Central memory CD8-positive, alpha-beta T cell (primary cell): Measurements from ENCODE around the gene CPLX4.

Experiments
- ATAC-seq: fragments of 150-1000 bp; cut with Tn5 transposase; replicated peaks from 2 replicates; pipeline ENCODE4 v1.10.0; 2022; ENCODE audit warnings: mild to moderate bottlenecking, moderate FRiP score, moderate number of reproducible peaks; ENCODE audit not compliant: poor library complexity, severe bottlenecking; ENCODE audit errors: extremely low read depth
- DNase-seq, 2 donors: peaks; one replicate each; pipeline ENCODE4 v3.0.0; 2021; ENCODE audit warnings: low spot score in 2 of 2
- H3K27ac Mint-ChIP-seq: one replicate; pipeline ENCODE4 v1.8.0; 2022; ENCODE audit warnings: low read depth, mild to moderate bottlenecking, moderate library complexity, mixed read lengths
- H3K27me3 Mint-ChIP-seq: one replicate; pipeline ENCODE4 v1.8.0; 2022; ENCODE audit warnings: mixed read lengths
- H3K36me3 Mint-ChIP-seq: one replicate; pipeline ENCODE4 v1.8.0; 2022; ENCODE audit warnings: mild to moderate bottlenecking, moderate library complexity, mixed read lengths; ENCODE audit not compliant: insufficient read depth
- H3K4me1 Mint-ChIP-seq: one replicate; pipeline ENCODE4 v1.8.0; 2022; ENCODE audit warnings: mixed read lengths
- H3K4me3 Mint-ChIP-seq: one replicate; pipeline ENCODE4 v1.8.0; 2022; ENCODE audit warnings: mild to moderate bottlenecking, moderate library complexity, mixed read lengths
- H3K9me3 Mint-ChIP-seq: one replicate; pipeline ENCODE4 v1.8.0; 2022; ENCODE audit warnings: mixed read lengths

The CPLX4 gene

DNA sequence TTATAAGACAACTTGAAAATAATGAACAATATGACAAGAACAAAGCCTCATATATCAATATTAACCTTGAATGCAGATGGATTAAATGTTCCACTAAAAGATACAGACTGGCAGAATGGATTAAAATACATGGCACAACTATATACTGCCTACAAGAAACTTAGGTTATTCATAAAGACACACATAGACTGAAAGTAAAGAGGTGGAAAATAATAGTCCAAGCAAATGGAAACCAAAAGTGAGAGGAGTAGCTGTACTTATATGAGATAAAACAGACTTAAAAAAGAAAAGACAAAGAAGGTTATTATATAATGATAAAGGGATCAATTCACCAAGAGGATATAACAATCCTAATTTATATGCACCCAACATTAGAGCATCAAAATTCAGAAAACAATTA lies 22.4 kb upstream of the CPLX4 start:
- peaks cover 54% of the 10 kb centered on the region for H3K36me3 Mint-ChIP-seq
- no peak for DNase-seq
- peaks cover 10% of the 10 kb centered on the region for H3K9me3 Mint-ChIP-seq
- H3K4me3 Mint-ChIP-seq, result no peak overlapping the region
- H3K27me3 Mint-ChIP-seq, result no peaks in the 10 kb centered on the region
- H3K4me1 Mint-ChIP-seq, result peaks cover 30% of the 10 kb centered on the region
- ATAC-seq, result no peak
- no peak overlapping the region for H3K27ac Mint-ChIP-seq

GRCh38 chr18:59340312-59340711 lies 21.9 kb upstream of the CPLX4 start:
- H3K27me3 Mint-ChIP-seq, result no peaks in the 10 kb centered on the region
- H3K4me3 Mint-ChIP-seq, result no peak overlapping the region
- no peak for DNase-seq
- no peak overlapping the region for H3K27ac Mint-ChIP-seq
- H3K36me3 Mint-ChIP-seq, result peaks cover 49% of the 10 kb centered on the region
- no peak for ATAC-seq
- peaks cover 30% of the 10 kb centered on the region for H3K4me1 Mint-ChIP-seq
- peaks cover 10% of the 10 kb centered on the region for H3K9me3 Mint-ChIP-seq

- Mint-ChIP-seq H3K9me3 (no peaks in the 10 kb centered on the region), H3K27ac (no peak overlapping the region), H3K4me3 (no peak overlapping the region), H3K4me1 (peaks cover 5% of the 10 kb centered on the region), H3K36me3 (peaks cover 44% of the 10 kb centered on the region), H3K27me3 (no peaks in the 10 kb centered on the region)
- ATAC-seq, result no peak
- no peak for DNase-seq
These were observed 14.5 kb upstream of the CPLX4 start for GRCh38 chr18:59332986-59333385.

DNA sequence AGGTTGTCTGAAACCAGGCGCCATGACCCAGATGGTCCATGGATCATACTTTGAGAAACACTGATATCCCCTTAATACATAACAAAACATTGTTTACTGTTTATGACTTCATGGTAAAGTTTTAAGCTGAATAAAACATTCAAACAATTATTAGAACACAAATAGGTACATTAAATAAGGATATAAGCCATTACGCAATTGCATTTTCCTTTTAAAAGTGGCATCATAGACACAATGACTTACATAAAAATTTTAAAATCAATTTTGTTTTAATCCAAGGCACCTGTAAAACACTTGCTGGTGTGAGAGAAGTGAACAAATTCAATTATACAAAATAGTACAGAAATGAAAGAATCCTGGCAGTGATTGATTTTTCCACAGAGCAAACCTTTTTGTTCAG lies 10.2 kb upstream of the CPLX4 start:
- Mint-ChIP-seq H3K9me3 (no peaks in the 10 kb centered on the region), H3K4me3 (no peak overlapping the region), H3K36me3 (peaks cover 31% of the 10 kb centered on the region), H3K27ac (no peak overlapping the region), H3K4me1 (peaks cover 5% of the 10 kb centered on the region), H3K27me3 (no peaks in the 10 kb centered on the region)
- no peak for DNase-seq
- ATAC-seq, result no peak

- no peak overlapping the region for H3K4me3 Mint-ChIP-seq
- no peaks in the 10 kb centered on the region for H3K9me3 Mint-ChIP-seq
- no peaks in the 10 kb centered on the region for H3K4me1 Mint-ChIP-seq
- H3K27me3 Mint-ChIP-seq, result peaks cover 2% of the 10 kb centered on the region
- no peak for DNase-seq
- ATAC-seq, result no peak
- H3K36me3 Mint-ChIP-seq, result peaks cover 17% of the 10 kb centered on the region
- no peak overlapping the region for H3K27ac Mint-ChIP-seq
These were observed 7.5 kb upstream of the CPLX4 start for GRCh38 chr18:59325965-59326364.

GRCh38 chr18:59324623-59324971 lies 6.1 kb upstream of the CPLX4 start:
- Mint-ChIP-seq H3K27me3 (peaks cover 11% of the 10 kb centered on the region), H3K4me3 (no peak overlapping the region), H3K4me1 (no peaks in the 10 kb centered on the region), H3K36me3 (peaks cover 17% of the 10 kb centered on the region), H3K27ac (no peak overlapping the region), H3K9me3 (no peaks in the 10 kb centered on the region)
- DNase-seq (no peak), ATAC-seq (no peak)

DNA sequence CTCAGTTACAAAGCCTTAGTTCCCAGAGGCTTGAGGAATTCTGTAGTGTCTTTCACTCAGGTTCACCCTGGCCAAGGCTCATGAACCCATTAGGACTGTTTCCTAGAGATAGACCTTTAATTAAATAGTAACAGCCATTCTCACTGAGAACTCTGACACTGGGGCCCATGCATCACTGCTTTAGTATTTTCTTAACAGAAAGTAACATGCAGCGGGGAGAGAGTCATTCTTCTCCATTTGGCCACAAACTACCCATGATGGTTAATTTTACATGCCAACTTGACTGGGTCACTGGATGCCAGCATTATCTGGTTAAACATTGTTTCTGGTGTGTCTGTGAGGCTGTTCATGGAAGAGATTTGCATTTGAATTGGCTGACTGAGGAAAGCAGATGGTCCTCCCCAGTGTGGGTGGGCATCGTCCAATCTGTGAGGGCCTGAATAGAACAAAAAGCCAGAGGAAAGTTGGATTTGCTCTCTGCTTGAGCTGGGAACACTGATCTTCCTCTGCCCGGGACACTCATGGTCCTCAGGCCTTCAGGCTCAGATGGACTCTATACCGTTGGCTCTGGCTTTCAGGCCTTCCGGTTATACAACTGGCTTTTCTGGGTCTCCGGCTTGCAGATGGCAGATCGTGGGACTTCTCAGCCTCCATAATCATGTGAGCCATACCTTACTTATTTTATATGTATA lies 5.6 kb upstream of the CPLX4 start:
- Mint-ChIP-seq H3K27me3 (peaks cover 11% of the 10 kb centered on the region), H3K27ac (no peak overlapping the region), H3K4me1 (no peaks in the 10 kb centered on the region), H3K9me3 (no peaks in the 10 kb centered on the region), H3K36me3 (peaks cover 14% of the 10 kb centered on the region), H3K4me3 (no peak overlapping the region)
- ATAC-seq, result no peak
- no peak for DNase-seq

GRCh38 chr18:59311631-59312030 lies 6.8 kb downstream of the CPLX4 start:
- Mint-ChIP-seq H3K36me3 (no peaks in the 10 kb centered on the region), H3K27me3 (peaks cover 80% of the 10 kb centered on the region), H3K9me3 (no peaks in the 10 kb centered on the region), H3K27ac (no peak overlapping the region), H3K4me1 (no peaks in the 10 kb centered on the region), H3K4me3 (no peak overlapping the region)
- DNase-seq, result no peak
- ATAC-seq, result no peak

DNA sequence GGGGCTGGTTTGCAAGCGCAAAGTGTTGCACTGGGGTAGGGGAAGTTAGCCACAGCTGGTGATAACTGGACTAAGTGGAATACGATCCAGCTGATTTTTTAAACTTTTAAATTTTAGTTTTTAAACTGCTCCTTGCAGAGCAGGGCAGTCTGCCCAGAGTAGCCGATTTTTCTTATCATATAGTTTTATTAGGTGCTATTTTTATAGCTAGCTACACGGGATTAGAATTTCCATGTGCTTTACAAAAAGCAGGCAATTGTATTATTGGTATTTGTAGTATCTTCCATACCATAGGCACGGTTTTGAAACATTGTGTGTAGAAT lies 9.6 kb downstream of the CPLX4 start:
- H3K27ac Mint-ChIP-seq, result no peak overlapping the region
- DNase-seq, result no peak
- H3K9me3 Mint-ChIP-seq, result no peaks in the 10 kb centered on the region
- no peaks in the 10 kb centered on the region for H3K4me1 Mint-ChIP-seq
- ATAC-seq, result no peak
- no peaks in the 10 kb centered on the region for H3K36me3 Mint-ChIP-seq
- peaks cover 84% of the 10 kb centered on the region for H3K27me3 Mint-ChIP-seq
- H3K4me3 Mint-ChIP-seq, result peak overlapping the region; percentile 42

- ATAC-seq (peak; percentile 58), DNase-seq (peak; percentile 33 to 46)
- Mint-ChIP-seq H3K36me3 (no peaks in the 10 kb centered on the region), H3K4me3 (peak overlapping the region; percentile 42), H3K27me3 (peaks cover 80% of the 10 kb centered on the region), H3K27ac (no peak overlapping the region), H3K9me3 (no peaks in the 10 kb centered on the region), H3K4me1 (no peaks in the 10 kb centered on the region)
These were observed 10.1 kb downstream of the CPLX4 start for GRCh38 chr18:59308248-59308937.

- H3K4me3 Mint-ChIP-seq, result no peak overlapping the region
- no peaks in the 10 kb centered on the region for H3K4me1 Mint-ChIP-seq
- no peaks in the 10 kb centered on the region for H3K36me3 Mint-ChIP-seq
- no peak overlapping the region for H3K27ac Mint-ChIP-seq
- DNase-seq (no peak), ATAC-seq (no peak)
- peaks cover 67% of the 10 kb centered on the region for H3K27me3 Mint-ChIP-seq
- no peaks in the 10 kb centered on the region for H3K9me3 Mint-ChIP-seq
These were observed 11.8 kb downstream of the CPLX4 start for GRCh38 chr18:59306640-59307039.

DNA sequence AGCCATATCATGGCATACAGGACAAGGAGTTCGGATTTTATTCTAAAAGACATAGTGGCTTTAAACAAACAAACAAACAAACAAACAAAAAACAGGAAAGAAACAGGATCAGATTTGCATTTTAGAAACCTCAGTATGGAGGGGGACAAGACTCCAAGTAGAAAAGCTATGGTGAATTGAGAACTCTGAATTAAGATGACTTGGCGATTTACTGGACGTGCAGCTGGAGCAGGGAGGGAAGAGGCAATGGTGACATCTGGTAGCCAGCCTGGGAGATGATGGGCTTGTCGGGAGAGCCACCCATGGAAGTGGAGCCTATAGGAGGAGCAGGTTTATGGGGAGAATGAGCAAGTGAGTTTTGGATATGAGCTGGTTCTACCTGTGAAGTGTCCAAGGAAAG lies 13.2 kb downstream of the CPLX4 start:
- DNase-seq, result no peak
- H3K27ac Mint-ChIP-seq, result no peak overlapping the region
- no peaks in the 10 kb centered on the region for H3K4me1 Mint-ChIP-seq
- H3K9me3 Mint-ChIP-seq, result no peaks in the 10 kb centered on the region
- ATAC-seq, result no peak
- no peaks in the 10 kb centered on the region for H3K36me3 Mint-ChIP-seq
- H3K4me3 Mint-ChIP-seq, result no peak overlapping the region
- H3K27me3 Mint-ChIP-seq, result peaks cover 53% of the 10 kb centered on the region

DNA sequence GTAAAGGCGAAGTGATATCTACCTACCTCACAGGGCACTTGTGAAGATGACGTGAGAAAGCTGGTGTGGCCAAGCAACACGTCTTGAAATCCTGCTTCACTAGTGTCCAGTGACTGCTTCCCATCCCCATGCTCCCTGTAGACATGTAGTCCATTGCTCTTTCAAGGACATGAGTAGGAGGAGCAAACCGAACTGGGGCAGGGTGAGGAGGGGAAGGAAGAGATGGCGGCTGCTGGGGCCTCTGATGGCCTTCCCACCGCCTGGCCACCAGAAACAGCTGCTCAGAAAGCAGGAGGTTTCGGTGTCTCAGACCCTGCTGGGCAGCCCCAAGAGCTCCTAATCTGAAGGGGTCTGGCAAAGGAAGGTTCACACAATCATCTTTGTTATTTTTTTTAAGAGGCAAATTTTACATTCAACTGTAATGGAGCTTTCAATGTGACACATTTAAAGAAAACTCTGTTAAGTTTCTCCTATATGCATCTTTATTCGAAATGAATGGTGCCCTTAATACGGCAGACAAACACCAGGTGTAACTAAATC lies 14.7 kb downstream of the CPLX4 start:
- H3K27ac Mint-ChIP-seq, result no peak overlapping the region
- DNase-seq (no peak), ATAC-seq (no peak)
- peaks cover 50% of the 10 kb centered on the region for H3K27me3 Mint-ChIP-seq
- no peaks in the 10 kb centered on the region for H3K36me3 Mint-ChIP-seq
- no peak overlapping the region for H3K4me3 Mint-ChIP-seq
- H3K9me3 Mint-ChIP-seq, result no peaks in the 10 kb centered on the region
- no peaks in the 10 kb centered on the region for H3K4me1 Mint-ChIP-seq
